ENCODE measurements around the gene C1orf232.
A peak's percentile ranks its signal among the peaks of the same experiment; 100 is the strongest.

The C1orf232 gene

DNA sequence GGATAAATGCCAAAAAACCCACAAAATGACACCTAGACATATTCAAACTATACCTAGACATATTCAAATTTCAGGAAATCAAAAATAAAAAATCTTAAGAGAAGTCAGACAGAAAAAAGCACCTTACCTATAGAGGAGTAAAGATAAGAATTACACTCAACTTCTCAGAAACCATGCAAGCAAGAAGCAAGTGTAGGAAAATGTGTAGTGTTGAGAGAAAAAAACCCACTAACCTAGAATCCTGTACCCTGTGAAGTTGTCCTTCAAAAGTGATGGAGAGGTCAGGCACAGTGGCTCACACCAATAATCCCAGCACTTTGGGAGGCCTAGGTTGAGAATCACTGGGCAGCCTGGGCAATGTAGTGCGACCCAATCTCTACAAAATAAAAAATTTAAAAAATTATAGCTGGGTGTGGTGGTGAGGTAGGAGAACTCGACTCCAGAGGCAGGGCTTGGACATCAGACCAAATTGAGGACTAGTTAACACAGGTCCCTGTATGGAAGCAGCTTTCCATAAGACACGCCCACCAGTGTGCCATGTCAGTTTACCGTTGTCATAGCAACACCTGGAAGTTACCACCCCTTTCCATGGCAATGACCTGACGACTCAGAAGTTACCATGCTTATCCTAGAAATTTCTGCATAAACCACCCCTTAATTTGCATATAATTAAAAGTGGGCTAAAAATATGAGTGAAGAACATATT, 36.5 kb downstream of the C1orf232 start:
- DNase-seq (ENCODE audit: insufficient read length, low spot score) (no peak), FAIRE-seq (no peak)
- no peak for TF ChIP-seq SPI1 (IDR thresholded peaks at IDR 0.05; ENCODE audit: low read depth, low read length)
- no peak for TF ChIP-seq POLR2A (IDR thresholded peaks at IDR 0.05; ENCODE audit: low read depth, low read length)

DNA sequence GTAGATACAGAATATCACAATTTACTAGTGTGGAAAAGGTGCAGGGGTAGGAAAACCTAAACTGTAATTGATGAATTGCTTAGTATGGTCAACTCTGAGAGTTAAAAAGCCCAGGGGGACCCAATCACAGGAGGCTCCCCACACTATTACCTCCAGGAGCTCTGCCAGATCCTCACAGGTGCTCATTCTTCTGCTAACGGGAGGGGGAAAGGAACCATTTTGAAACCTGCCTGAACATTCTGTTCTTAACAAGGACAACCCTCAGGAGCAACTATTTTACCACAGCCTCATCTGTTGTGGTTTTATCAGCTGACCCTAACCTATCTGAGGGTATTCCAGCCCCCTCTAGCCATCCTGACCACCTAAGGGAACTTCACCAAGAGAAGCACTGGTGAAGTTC, 38.1 kb downstream of the C1orf232 start:
- DNase-seq (ENCODE audit: insufficient read length, low spot score), result no peak
- TF ChIP-seq TAF1 (IDR thresholded peaks at IDR 0.05; ENCODE audit: low read depth, low read length) (no peak), POLR2A (IDR thresholded peaks at IDR 0.05; ENCODE audit: low read depth, low read length) (no peak), POU2F2 (IDR thresholded peaks at IDR 0.05; ENCODE audit: low read depth, low read length) (no peak), POLR2AphosphoS5 (IDR thresholded peaks at IDR 0.05; ENCODE audit: low read depth, low read length) (no peak), SPI1 (IDR thresholded peaks at IDR 0.05; ENCODE audit: low read depth, low read length) (no peak)
- FAIRE-seq, result no peak

DNA sequence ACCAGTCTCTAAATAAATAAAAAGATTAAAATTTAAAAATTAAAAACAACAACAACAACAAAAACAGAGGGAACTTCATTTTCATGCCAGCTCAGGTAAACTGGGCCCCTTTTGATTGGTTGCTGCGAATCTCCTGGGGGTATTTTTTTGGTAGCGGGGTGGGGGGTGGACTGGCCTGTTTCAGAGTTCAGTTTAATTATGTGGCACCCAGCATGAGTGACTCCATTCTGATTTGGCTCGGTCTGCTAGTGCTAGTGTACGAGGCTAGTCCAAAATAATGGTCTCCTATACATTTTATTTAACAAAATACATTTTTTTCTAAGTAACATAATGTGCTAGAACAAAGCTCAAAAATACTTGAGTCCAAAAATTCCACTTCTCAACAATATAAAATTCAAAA, 39.0 kb downstream of the C1orf232 start:
- DNase-seq (ENCODE audit: insufficient read length, low spot score), result no peak

DNA sequence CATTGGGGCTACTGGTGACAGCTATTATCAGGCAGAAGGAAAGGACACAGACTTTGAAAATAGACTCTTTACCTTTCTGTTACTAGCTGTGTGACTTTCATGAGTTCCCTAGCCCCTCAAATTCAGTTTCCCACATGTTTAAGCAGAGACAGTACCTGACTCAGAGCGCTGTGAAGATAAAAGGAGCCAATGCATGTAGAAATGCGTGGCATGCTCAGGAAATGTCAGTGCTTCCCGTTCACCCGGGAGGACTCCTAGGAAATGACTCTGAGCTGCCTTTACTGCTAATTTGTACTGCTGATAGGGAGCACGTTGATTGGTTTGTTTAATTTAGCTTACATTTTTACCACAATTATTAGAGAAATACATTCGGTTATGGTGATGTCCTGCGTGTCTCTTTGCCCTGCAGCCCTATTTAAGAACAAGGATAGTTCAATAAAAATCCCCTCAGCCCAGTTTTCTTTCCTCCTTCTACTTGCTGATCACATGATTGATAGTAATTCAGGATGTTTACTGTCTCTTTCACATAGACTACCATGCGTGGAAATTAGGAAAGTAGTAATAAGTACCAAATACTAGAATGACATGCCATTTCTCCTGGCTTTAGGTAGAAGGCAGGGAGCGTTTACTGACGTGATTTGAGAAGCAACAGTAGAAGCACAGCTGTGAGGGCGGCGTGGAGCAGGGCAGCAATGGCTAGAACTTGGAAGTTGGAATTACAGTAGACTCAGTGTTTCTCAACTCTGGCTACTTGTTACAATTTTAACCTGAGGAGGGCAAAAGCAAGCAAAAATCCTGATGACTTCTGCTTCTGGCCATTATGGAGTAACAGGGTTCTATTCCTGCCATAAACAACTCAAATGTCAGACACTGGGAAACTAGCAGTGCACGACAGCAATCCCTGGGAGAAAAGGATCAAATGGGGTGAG, 41.3 kb downstream of the C1orf232 start:
- FAIRE-seq (no peak), DNase-seq (ENCODE audit: insufficient read length, low spot score) (no peak)
- TF ChIP-seq POLR2AphosphoS5 (IDR thresholded peaks at IDR 0.05; ENCODE audit: low read depth, low read length) (no peak), TAF1 (IDR thresholded peaks at IDR 0.05; ENCODE audit: low read depth, low read length) (no peak), POLR2A (IDR thresholded peaks at IDR 0.05; ENCODE audit: low read depth, low read length) (no peak), PAX5 (IDR thresholded peaks at IDR 0.05; ENCODE audit: insufficient read depth, low read length, severe bottlenecking) (no peak), SPI1 (IDR thresholded peaks at IDR 0.05; ENCODE audit: low read depth, low read length) (no peak), POU2F2 (IDR thresholded peaks at IDR 0.05; ENCODE audit: low read depth, low read length) (no peak)

More for the DNA sequence above, 39.0 kb downstream of the C1orf232 start:
- TF ChIP-seq POLR2A (IDR thresholded peaks at IDR 0.05; ENCODE audit: low read depth, low read length) (no peak), TAF1 (IDR thresholded peaks at IDR 0.05; ENCODE audit: low read depth, low read length) (no peak), SPI1 (IDR thresholded peaks at IDR 0.05; ENCODE audit: low read depth, low read length) (no peak), POU2F2 (IDR thresholded peaks at IDR 0.05; ENCODE audit: low read depth, low read length) (no peak), PAX5 (IDR thresholded peaks at IDR 0.05; ENCODE audit: insufficient read depth, low read length, severe bottlenecking) (no peak), POLR2AphosphoS5 (IDR thresholded peaks at IDR 0.05; ENCODE audit: low read depth, low read length) (no peak)
- no peak for FAIRE-seq

DNA sequence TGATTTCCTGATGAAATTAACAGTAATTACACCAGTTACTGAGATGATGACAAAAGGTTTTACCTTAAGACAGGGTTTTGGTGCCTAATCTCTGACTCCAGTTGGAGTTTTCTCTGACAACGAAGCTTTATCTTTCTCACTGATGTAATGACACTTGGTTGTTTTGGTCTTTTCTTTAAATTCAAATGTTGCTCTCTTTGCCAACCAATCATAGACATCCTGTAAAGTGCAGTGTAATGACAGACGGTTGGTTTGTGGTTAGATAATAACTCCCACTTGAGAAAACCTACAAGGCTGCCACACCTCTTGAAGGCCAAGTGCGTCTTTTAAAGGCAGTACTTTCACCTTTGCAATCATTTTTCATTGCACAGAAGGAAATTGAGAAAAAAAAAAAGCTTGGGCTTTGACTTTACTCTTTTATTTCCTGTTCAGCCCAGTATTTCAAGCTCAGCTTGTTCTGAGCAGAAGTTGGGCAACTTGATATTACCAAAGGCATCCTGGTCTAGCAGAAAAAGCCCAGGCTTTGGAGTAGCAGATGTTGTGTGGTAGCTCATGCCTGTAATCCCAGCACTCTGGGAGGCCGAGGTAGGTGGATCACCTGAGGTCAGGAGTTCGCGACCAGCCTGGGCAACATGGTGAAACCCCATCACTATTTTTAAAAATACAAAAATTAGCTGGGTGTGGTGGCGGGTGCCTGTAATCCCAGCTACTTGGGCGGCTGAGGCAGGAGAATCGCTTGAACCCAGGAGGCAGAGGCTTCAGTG, 42.3 kb downstream of the C1orf232 start:
- TF ChIP-seq SPI1 (IDR thresholded peaks at IDR 0.05; ENCODE audit: low read depth, low read length) (no peak), PAX5 (IDR thresholded peaks at IDR 0.05; ENCODE audit: insufficient read depth, low read length, severe bottlenecking) (no peak)
- FAIRE-seq (peak; percentile 86), DNase-seq (ENCODE audit: insufficient read length, low spot score) (no peak)

DNA sequence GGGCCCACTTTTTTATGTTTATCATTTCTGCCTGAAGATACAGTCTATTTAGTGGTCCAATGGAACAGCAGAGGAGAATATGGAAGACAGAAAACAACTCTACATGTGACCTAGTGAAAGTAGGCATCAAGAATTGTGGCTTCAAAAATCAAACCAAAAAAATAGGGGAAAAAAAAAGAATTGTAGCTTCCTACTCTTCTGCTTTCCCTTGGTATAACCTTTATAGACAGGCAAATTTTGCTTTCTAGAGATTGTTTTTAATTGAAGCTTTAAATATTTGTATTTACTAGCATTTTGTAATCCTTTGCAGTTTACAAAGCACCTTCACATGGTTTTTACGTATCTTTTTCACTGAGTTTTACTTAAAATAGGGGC, 42.8 kb downstream of the C1orf232 start:
- TF ChIP-seq POLR2AphosphoS5 (IDR thresholded peaks at IDR 0.05; ENCODE audit: low read depth, low read length), result no peak
- TF ChIP-seq POU2F2 (IDR thresholded peaks at IDR 0.05; ENCODE audit: low read depth, low read length), result no peak
- TF ChIP-seq PAX5 (IDR thresholded peaks at IDR 0.05; ENCODE audit: insufficient read depth, low read length, severe bottlenecking), result no peak
- no peak for TF ChIP-seq TAF1 (IDR thresholded peaks at IDR 0.05; ENCODE audit: low read depth, low read length)
- no peak for TF ChIP-seq POLR2A (IDR thresholded peaks at IDR 0.05; ENCODE audit: low read depth, low read length)

DNA sequence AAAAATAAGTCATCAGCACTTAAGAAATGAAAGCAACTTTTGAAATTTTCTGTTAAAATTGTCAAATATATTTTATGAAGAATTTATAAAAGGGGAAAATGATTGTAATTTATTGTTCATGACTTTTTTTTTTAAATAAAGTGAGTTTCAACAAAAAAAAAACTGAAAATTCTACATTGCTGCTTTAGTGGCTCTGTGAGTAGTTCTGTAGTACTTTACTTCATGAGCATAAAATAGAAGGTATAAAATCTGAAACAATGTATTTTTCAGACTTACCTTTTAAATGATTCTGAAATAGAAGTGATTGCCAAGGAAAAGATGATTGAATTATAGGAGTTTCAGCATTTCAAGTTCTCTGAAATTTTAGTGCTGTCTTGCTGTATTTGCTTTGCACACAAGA, 43.4 kb downstream of the C1orf232 start:
- FAIRE-seq, result no peak
- TF ChIP-seq PAX5 (IDR thresholded peaks at IDR 0.05; ENCODE audit: insufficient read depth, low read length, severe bottlenecking) (no peak), TAF1 (IDR thresholded peaks at IDR 0.05; ENCODE audit: low read depth, low read length) (no peak), POLR2AphosphoS5 (IDR thresholded peaks at IDR 0.05; ENCODE audit: low read depth, low read length) (no peak), POU2F2 (IDR thresholded peaks at IDR 0.05; ENCODE audit: low read depth, low read length) (no peak)
- DNase-seq (ENCODE audit: insufficient read length, low spot score), result no peak

More for the DNA sequence above, 42.8 kb downstream of the C1orf232 start:
- FAIRE-seq (no peak), DNase-seq (ENCODE audit: insufficient read length, low spot score) (no peak)

DNA sequence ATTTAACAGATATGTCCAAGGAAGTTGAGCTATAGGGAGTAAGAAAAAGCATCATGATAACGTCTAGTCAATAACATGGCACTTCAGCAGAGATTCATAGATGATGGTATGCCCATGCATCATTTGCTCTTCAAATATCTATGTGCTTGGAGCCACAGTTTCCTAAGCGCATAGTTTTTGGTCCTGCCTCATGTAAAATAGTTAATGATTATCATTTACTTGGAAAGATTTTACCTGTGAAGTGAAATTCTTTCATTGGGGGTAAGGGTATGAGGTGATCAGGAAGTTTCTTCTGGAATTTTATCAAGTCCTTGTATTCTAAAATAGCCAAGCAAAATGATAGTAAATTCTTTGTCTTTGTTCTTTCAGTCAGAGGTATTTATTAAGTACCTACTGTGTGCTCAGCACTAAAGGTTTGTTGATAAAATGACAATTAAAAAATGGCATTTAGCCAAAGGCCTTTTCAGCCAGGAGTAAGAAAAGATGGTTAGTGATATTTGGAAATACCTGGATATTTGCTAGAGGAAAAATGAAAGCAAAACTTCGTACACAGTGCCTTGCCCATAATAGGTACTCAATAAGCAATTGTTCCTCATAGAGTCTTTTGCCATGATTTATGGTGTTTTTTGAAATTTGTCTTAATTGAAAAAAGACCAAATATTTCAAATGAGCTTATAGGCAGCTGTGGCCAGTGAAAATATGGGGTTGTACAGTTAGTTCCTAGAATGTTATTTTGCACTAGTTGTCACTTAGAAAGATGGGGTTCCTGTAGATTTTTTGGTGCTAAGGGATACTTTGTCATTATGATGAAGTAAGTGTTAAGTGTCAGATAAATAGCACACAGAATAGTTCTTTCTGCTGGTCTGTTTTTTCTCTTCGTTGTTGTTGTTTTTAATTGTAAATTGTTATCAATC, 44.1 kb downstream of the C1orf232 start:
- TF ChIP-seq SPI1 (IDR thresholded peaks at IDR 0.05; ENCODE audit: low read depth, low read length) (no peak), POLR2AphosphoS5 (IDR thresholded peaks at IDR 0.05; ENCODE audit: low read depth, low read length) (no peak), POU2F2 (IDR thresholded peaks at IDR 0.05; ENCODE audit: low read depth, low read length) (no peak), PAX5 (IDR thresholded peaks at IDR 0.05; ENCODE audit: insufficient read depth, low read length, severe bottlenecking) (no peak)
- DNase-seq (ENCODE audit: insufficient read length, low spot score) (no peak), FAIRE-seq (no peak)

Measured in GM12891 (cell line).